ENCODE results near the gene GMPPB. TPM values are rescaled to one million over a fixed set of nuclear protein-coding genes. Genes with fewer than 3 reads are reported as not detected.
"Not testable (repeated sequence)": the region's sequence is repeated elsewhere in the genome, so short reads cannot be mapped to it uniquely, and the experiment has no call there.

The GMPPB gene
- total RNA-seq, 4 donors from 2014 or later, result 15.6 to 31.7 (median 27.3) TPM

DNA sequence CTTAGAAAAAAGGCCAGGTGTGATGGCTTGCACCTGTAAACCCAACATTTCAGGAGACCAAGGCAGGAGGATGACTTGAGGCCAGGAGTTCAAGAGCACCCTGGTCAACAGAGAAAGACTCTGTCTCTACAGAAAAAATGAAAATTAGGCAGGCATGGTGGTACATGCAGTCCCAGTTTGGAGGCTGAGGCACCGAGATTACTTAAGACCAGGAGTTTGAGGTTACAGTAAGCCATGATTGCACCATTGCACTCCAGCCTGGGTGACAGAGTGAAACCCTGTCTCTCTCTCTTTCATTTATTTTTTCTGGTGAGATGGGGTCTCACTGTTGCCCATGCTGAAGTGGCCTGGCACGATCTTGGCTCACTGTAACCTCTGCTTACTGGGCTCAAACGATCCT lies 37.9 kb upstream of the GMPPB start:
- TF ChIP-seq, protein P1, sequence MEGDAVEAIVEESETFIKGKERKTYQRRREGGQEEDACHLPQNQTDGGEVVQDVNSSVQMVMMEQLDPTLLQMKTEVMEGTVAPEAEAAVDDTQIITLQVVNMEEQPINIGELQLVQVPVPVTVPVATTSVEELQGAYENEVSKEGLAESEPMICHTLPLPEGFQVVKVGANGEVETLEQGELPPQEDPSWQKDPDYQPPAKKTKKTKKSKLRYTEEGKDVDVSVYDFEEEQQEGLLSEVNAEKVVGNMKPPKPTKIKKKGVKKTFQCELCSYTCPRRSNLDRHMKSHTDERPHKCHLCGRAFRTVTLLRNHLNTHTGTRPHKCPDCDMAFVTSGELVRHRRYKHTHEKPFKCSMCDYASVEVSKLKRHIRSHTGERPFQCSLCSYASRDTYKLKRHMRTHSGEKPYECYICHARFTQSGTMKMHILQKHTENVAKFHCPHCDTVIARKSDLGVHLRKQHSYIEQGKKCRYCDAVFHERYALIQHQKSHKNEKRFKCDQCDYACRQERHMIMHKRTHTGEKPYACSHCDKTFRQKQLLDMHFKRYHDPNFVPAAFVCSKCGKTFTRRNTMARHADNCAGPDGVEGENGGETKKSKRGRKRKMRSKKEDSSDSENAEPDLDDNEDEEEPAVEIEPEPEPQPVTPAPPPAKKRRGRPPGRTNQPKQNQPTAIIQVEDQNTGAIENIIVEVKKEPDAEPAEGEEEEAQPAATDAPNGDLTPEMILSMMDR (IDR thresholded peaks at IDR 0.05), result no peak
- ATAC-seq (ENCODE audit: low FRiP score), result no peak
- DNase-seq (ENCODE audit: low spot score), result no peak

DNA sequence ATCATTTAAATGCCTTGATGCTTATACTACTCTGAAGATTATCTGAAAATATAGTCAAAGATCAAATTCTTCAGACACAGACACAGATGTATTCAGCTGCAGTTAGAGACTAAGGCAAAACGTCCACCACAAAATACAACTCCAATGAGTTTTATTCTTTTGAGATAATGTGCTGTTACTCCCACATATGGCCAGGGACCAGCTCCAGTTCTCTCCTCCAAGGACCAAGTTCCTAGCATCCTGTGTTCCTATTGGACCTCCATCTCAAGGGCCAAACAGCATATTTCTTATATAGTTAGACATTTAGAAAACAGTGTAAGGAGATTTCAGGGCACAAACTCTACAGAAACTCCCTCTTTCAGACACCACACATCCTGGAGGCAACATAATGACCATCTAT lies 35.5 kb upstream of the GMPPB start:
- no peak for ATAC-seq (ENCODE audit: low FRiP score)
- TF ChIP-seq, protein P1 (IDR thresholded peaks at IDR 0.05), result no peak
- DNase-seq (ENCODE audit: low spot score), result no peak

DNA sequence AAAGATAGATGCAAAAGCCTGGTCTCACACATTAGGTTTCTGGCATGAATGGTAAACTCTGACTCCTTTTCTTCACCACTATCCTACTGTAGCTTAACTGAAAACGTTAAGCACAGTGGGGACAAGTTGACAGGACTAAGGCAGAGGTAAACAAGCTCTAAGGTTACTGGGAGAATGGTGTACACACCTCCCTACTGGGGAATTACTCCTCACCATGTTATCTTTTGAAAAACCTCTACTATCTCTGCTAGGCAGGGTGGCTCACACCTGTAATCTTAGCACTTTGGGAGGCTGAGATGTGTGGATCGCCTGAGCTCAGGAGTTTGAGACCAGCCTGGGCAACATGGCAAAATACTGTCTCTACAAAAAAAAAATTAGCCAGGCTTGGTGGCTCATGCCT lies 33.4 kb upstream of the GMPPB start:
- TF ChIP-seq, protein P1 (IDR thresholded peaks at IDR 0.05), result no peak
- ATAC-seq (ENCODE audit: low FRiP score), result no peak
- DNase-seq (ENCODE audit: low spot score), result no peak

DNA sequence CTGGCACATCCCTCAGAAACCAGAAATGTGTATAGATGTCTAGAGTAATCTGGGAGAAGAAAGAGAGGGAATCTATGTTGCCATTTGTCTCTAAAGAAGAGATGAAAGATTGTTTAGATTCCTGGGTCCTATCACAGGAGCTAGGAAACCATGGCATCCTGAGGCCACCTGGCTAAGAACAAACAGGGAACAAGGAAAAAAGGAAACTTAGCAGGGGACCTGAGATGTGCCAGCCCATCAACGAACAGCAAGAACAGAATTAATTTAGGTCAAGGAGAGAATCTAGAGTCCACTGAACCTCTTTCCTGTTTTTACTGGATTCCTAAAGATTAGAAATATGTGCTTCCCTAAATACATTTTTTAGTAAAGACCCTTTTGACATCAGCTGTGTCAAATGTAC lies 32.3 kb upstream of the GMPPB start:
- no peak for ATAC-seq (ENCODE audit: low FRiP score)
- TF ChIP-seq, protein P1 (IDR thresholded peaks at IDR 0.05), result no peak
- no peak for DNase-seq (ENCODE audit: low spot score)

DNA sequence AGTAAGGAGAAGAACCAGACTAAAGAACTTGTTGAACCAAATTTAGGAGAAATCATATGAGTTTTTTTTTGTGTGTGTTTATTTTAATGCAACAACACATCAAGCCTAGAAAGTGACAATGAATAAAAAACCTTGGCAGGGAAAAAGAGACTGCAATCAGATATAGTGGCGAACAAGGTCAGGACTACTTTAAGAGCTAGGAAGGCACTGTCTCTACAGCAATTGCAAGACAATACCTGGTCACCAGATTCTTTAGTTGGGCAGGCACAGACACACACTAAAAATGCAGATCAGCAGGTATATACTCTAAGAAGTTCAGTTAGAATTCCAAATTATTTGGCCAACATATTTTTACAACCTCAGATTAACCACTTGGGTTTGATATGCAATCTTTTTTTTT lies 30.8 kb upstream of the GMPPB start:
- TF ChIP-seq, protein P1 (IDR thresholded peaks at IDR 0.05), result no peak
- ATAC-seq (ENCODE audit: low FRiP score) (no peak), DNase-seq (ENCODE audit: low spot score) (no peak)

DNA sequence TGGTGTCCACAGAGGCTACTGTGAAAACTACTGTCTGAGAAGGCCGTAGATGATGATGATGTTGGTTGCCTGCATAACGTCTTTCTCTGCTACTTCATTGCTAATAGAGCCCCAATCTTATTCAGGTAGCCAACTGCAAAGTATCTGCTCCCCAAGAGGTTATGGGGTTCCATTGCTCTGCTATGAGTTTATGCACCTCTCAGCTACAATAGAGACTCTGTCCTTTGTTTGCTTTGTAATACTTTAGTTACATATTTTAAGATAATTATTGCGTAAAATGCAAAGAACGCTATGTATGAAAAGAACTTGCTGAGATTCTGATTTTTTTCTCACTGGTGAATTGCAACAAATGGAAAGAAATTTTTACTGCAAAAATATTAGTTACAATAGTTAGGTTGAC lies 27.8 kb upstream of the GMPPB start:
- ATAC-seq (ENCODE audit: low FRiP score) (no peak), DNase-seq (ENCODE audit: low spot score) (no peak)
- TF ChIP-seq, protein P1 (IDR thresholded peaks at IDR 0.05), result no peak

DNA sequence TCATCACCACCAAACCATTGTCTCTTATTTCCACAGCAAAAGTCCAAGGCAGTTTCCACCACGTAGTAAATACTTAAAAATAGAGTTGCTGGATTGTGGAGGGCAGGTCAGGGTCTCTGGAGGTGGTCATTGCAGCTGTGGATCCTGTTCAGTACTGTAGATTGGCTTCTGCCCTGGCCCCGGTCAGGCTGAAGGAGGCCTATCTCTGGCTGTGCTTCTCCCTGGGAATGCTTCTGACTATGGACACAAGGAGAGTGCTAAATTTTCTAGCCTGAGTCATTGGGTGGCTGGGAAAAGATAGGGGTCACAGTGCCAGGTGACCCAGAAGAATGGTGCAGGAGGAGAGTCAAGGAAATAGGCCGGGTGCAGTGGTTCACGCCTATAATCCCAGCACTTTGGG lies 26.3 kb upstream of the GMPPB start:
- TF ChIP-seq, protein P1 (IDR thresholded peaks at IDR 0.05), result no peak
- no peak for DNase-seq (ENCODE audit: low spot score)
- ATAC-seq (ENCODE audit: low FRiP score), result no peak

DNA sequence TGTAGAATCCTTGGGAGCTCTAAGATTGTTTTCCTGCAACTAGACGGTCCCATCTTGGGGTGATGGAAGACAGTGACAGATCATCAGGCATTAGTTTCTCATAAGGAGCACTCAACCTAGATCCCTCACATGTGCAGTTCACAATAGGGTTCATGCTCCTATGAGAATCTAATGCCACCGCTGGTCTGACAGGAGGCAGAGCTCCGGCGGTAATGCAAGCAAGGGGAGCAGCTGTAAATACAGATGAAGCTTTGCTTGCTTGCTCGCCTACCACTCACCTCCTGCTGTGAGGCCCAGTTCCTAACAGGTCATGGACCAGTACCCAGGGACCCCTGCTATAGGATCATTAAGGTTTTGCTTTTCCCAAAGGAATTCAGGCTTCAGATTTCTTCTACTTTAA lies 25.1 kb upstream of the GMPPB start:
- DNase-seq (ENCODE audit: low spot score), result not testable (repeated sequence)

More for the DNA sequence above, 25.1 kb upstream of the GMPPB start:
- not testable (repeated sequence) for ATAC-seq (ENCODE audit: low FRiP score)
